IMR-90 (cell line): ENCODE data around the gene SH3RF1. TPM values are rescaled to one million over a fixed set of nuclear protein-coding genes. Genes with fewer than 3 reads are reported as not detected.

Experiments
- ATAC-seq: fragments of 200-7000 bp; cut with Tn5 transposase; 2 replicates; pipeline ENCODE4 v1.9.1; 2020; ENCODE audit warnings: low read depth, mild to moderate bottlenecking, moderate library complexity
- BruUV-seq: library from RNA; stranded (reverse); fragments of 400-500 nt; replicated peaks from 2 replicates; lab custom pipeline; 2021; lab: Mats Ljungman, UMichigan
- CTCF ChIA-PET: fragments of 300-600 bp; formaldehyde crosslinking; extraction: SDS; loops from one replicate; lab custom pipeline; 2021; ENCODE audit warnings: antibody characterized with exemption; lab: Yijun Ruan, JAX
- POLR2A ChIA-PET: fragments of 300-600 bp; sonication (Branson Sonifier 250); formaldehyde crosslinking; loops from one replicate; lab custom pipeline; 2022; ENCODE audit warnings: antibody characterized with exemption; ENCODE audit not compliant: unreplicated experiment; lab: Charles Lee
- DNase-seq: peaks from one replicate; pipeline ENCODE4 v3.0.0; 2013
- H2AFZ ChIP-seq: replicated peaks from 2 replicates; pipeline ENCODE3; 2013; ENCODE audit warnings: low read length, mild to moderate bottlenecking; ENCODE audit not compliant: poor library complexity
- H2AK5ac ChIP-seq: 2 replicates; pipeline ENCODE4 v1.6.1; 2013; ENCODE audit warnings: low read depth, low read length, inconsistent platforms
- H2AK9ac ChIP-seq: replicated peaks from 2 replicates; pipeline ENCODE3; 2013; ENCODE audit warnings: mild to moderate bottlenecking, low read depth, low read length, moderate library complexity; ENCODE audit not compliant: poor library complexity
- H2BK120ac ChIP-seq: 2 replicates; pipeline ENCODE4 v1.6.1; 2013; ENCODE audit warnings: low read depth, low read length, inconsistent platforms
- H2BK15ac ChIP-seq: 3 replicates; pipeline ENCODE4 v1.6.1; 2013; ENCODE audit warnings: low read depth, low read length, inconsistent platforms
- H2BK20ac ChIP-seq: 2 replicates; pipeline ENCODE4 v1.6.1; 2013; ENCODE audit warnings: low read depth, mild to moderate bottlenecking, inconsistent platforms, low read length, moderate library complexity
- H2BK5ac ChIP-seq: 2 replicates; pipeline ENCODE4 v1.6.1; 2013; ENCODE audit warnings: mild to moderate bottlenecking, low read depth, low read length, inconsistent platforms; ENCODE audit not compliant: poor library complexity, severe bottlenecking
- H3K14ac ChIP-seq: replicated peaks from 2 replicates; pipeline ENCODE4 v1.6.1; 2013; ENCODE audit warnings: low read depth, low read length, inconsistent platforms
- H3K18ac ChIP-seq: 2 replicates; pipeline ENCODE4 v1.6.1; 2013; ENCODE audit warnings: low read depth, low read length, control low read depth
- H3K23ac ChIP-seq: 2 replicates; pipeline ENCODE4 v1.6.1; 2013; ENCODE audit warnings: low read depth, low read length, inconsistent platforms
- H3K27ac ChIP-seq: 2 replicates; pipeline ENCODE4 v1.5.1; 2013; ENCODE audit warnings: mild to moderate bottlenecking, control low read depth, low read length; ENCODE audit not compliant: insufficient read depth
- H3K27me3 ChIP-seq: 2 replicates; pipeline ENCODE4 v1.6.1; 2013; ENCODE audit warnings: low read length; ENCODE audit not compliant: control insufficient read depth, insufficient read depth
- H3K36me3 ChIP-seq: 2 replicates; pipeline ENCODE4 v1.6.1; 2013; ENCODE audit warnings: low read length, mixed read lengths; ENCODE audit not compliant: control insufficient read depth, insufficient read depth
- H3K4ac ChIP-seq: 2 replicates; pipeline ENCODE4 v1.6.1; 2013; ENCODE audit warnings: low read depth, low read length, inconsistent platforms
- H3K4me1 ChIP-seq: 2 replicates; pipeline ENCODE4 v1.6.1; 2013; ENCODE audit warnings: low read length, mixed read lengths; ENCODE audit not compliant: control insufficient read depth, insufficient read depth
- H3K4me2 ChIP-seq: 2 replicates; pipeline ENCODE4 v1.6.1; 2013; ENCODE audit warnings: low read depth, mild to moderate bottlenecking, control low read depth, low read length, moderate library complexity
- H3K4me3 ChIP-seq: 2 replicates; pipeline ENCODE4 v1.5.1; 2013; ENCODE audit warnings: low read depth, mild to moderate bottlenecking, control low read depth, low read length, moderate library complexity; ENCODE audit not compliant: insufficient read depth
- H3K56ac ChIP-seq: 2 replicates; pipeline ENCODE4 v1.6.1; 2013; ENCODE audit warnings: low read length, inconsistent platforms; ENCODE audit not compliant: insufficient read depth; ENCODE audit errors: extremely low read depth
- H3K79me1 ChIP-seq, 2 experiments: 2 replicates each; pipeline ENCODE4 v1.6.1; 2013; ENCODE audit warnings: low read length in 2 of 2, inconsistent platforms in 1 of 2, low read depth in 1 of 2
- H3K9ac ChIP-seq: 2 replicates; pipeline ENCODE4 v1.6.1; 2013; ENCODE audit warnings: low read depth, low read length, control low read depth
- H3K9me1 ChIP-seq: 2 replicates; pipeline ENCODE4 v1.6.1; 2013; ENCODE audit warnings: low read length, inconsistent platforms; ENCODE audit not compliant: insufficient read depth
- H3K9me3 ChIP-seq: 2 replicates; pipeline ENCODE4 v1.6.1; 2013; ENCODE audit warnings: low read length; ENCODE audit not compliant: control insufficient read depth, insufficient read depth
- H4K20me1 ChIP-seq: 2 replicates; pipeline ENCODE4 v1.6.1; 2013; ENCODE audit warnings: low read length, inconsistent platforms; ENCODE audit not compliant: insufficient read depth
- H4K5ac ChIP-seq: 2 replicates; pipeline ENCODE4 v1.6.1; 2013; ENCODE audit warnings: mild to moderate bottlenecking, low read depth, low read length, control low read depth
- H4K8ac ChIP-seq, 2 experiments: 2 replicates each; pipeline ENCODE4 v1.6.1; 2013; ENCODE audit warnings: low read depth in 2 of 2, low read length in 2 of 2, control low read depth in 1 of 2, inconsistent platforms in 1 of 2
- H4K91ac ChIP-seq: 2 replicates; pipeline ENCODE4 v1.6.1; 2013; ENCODE audit warnings: low read depth, low read length, inconsistent platforms; ENCODE audit not compliant: insufficient read depth
- BHLHE40 ChIP-seq: fragments of 150-350 bp; IDR thresholded peaks from 2 replicates; pipeline ENCODE4 v1.6.1; 2016; ENCODE audit warnings: mild to moderate bottlenecking, low read depth, low read length
- CHD1 ChIP-seq: IDR thresholded peaks from 2 replicates; pipeline ENCODE4 v1.6.1; 2012; ENCODE audit warnings: low read depth, low read length, improper control_type of control experiment
- MAZ ChIP-seq: IDR thresholded peaks from 2 replicates; pipeline ENCODE4 v1.6.1; 2012; ENCODE audit warnings: low read depth, mild to moderate bottlenecking, low read length, improper control_type of control experiment, moderate library complexity, borderline replicate concordance
- POLR2A ChIP-seq: IDR thresholded peaks from 2 replicates; pipeline ENCODE4 v1.6.1; 2012; ENCODE audit warnings: mild to moderate bottlenecking, low read depth, low read length
- RCOR1 ChIP-seq: IDR thresholded peaks from 2 replicates; pipeline ENCODE4 v1.6.1; 2012; ENCODE audit warnings: mild to moderate bottlenecking, low read length, improper control_type of control experiment; ENCODE audit not compliant: insufficient replicate concordance
- WGBS, 2 experiments: methylation state at CpG; one replicate each; pipeline versions ENCODE4 v1.1.5 to v1.1.7; 2013; ENCODE audit warnings: missing lambda C conversion rate in 2 of 2; ENCODE audit not compliant: insufficient read length in 1 of 2; ENCODE audit errors: extremely low coverage in 2 of 2; 5-methylcytosine and 5-hydroxymethylcytosine counted together
- dilution Hi-C: fragments of 300-500 bp; cut with HindIII; formaldehyde crosslinking; loops from one replicate; pipeline ENCODE4 v1.14.3; 2018; ENCODE audit warnings: low sequenced_read_pairs; ENCODE audit not compliant: unreplicated experiment
- in situ Hi-C: fragments of 300-500 bp; cut with MboI; formaldehyde crosslinking; loops from 3 replicates; pipeline ENCODE4 v1.14.3; 2019; ENCODE audit warnings: low sequenced_read_pairs, inconsistent platforms, mixed read lengths
- intact Hi-C: fragments of 100-400 bp; cut with micrococcal nuclease; formaldehyde crosslinking; loops from 2 replicates; pipeline ENCODE4 v1.10.0; 2022
- polyA plus RNA-seq, 3 experiments: library from polyadenylated mRNA; depleted of rRNA; stranded (reverse); fragments of >200 nt; gene quantifications; 2 replicates each; pipeline ENCODE4 v1.2.3, GENCODE V29; 2012; ENCODE audit warnings: low replicate concordance in 1 of 3
- total RNA-seq: library from RNA; depleted of rRNA; stranded (reverse); fragments of >200 nt; gene quantifications from 2 replicates; pipeline ENCODE4 v1.2.3, GENCODE V29; 2012

SH3RF1 gene
- total and polyA plus RNA-seq, 2 of the 4 experiments (the other 2 are of a cell fraction) = 22.0 to 29.8 TPM

GRCh38 chr4:169074117-169074516 lies 196.6 kb downstream of the SH3RF1 start:
- H3K9ac ChIP-seq = no peak overlapping the region
- ChIA-PET CTCF (no interaction called here), POLR2A (no interaction called here)
- H2BK5ac ChIP-seq = no peak overlapping the region
- H2BK120ac ChIP-seq = no peak overlapping the region
- DNase-seq (no peak), ATAC-seq (no peak)
- no peak overlapping the region for H2BK20ac ChIP-seq
- H3K9me3 ChIP-seq = no peaks in the 10 kb centered on the region
- H3K27ac ChIP-seq = no peak overlapping the region
- WGBS, 2 experiments = no CpG with 5 or more reads among the region's 7 CpGs
- H3K79me1 ChIP-seq = no peaks in the 10 kb centered on the region
- H3K27me3 ChIP-seq = no peaks in the 10 kb centered on the region
- H3K36me3 ChIP-seq = no peaks in the 10 kb centered on the region
- H2BK15ac ChIP-seq = no peak overlapping the region
- H3K4me1 ChIP-seq = 0 out of 2 replicates have a peak, but pooled peaks cover 1% of the 10 kb centered on the region
- intact Hi-C loops (no loop called here), in situ Hi-C loops (no loop called here), dilution Hi-C loops (no loop called here)
- no peak overlapping the region for H3K4me2 ChIP-seq
- no peak overlapping the region for H2AK5ac ChIP-seq
- no peak overlapping the region for H2AK9ac ChIP-seq
- BruUV-seq = no TSS peak
- no peak overlapping the region for H3K56ac ChIP-seq
- H3K14ac ChIP-seq = no peak overlapping the region; the same call in 1 of the 2 replicates
- H2AFZ ChIP-seq = no peak overlapping the region
- H4K8ac ChIP-seq = no peak overlapping the region
- H4K5ac ChIP-seq = no peak overlapping the region
- H3K4ac ChIP-seq = no peak overlapping the region
- no peaks in the 10 kb centered on the region; the same call in none of the 2 replicates for H3K9me1 ChIP-seq
- no peak overlapping the region for H4K91ac ChIP-seq
- TF ChIP-seq CHD1 (no peak), POLR2A (no peak), RCOR1 (no peak), MAZ (no peak), BHLHE40 (no peak)
- H3K18ac ChIP-seq = no peak overlapping the region
- no peaks in the 10 kb centered on the region for H4K20me1 ChIP-seq
- H3K4me3 ChIP-seq = no peak overlapping the region
- H3K23ac ChIP-seq = no peak overlapping the region
